Progenitor cell of endocrine pancreas (in vitro differentiated cells): Measurements from ENCODE around the gene TMEM239. TPM values are rescaled to one million over a fixed set of nuclear protein-coding genes. Genes with fewer than 3 reads are reported as not detected.

ENCODE experiments used
- DNase-seq: peaks from one replicate; pipeline ENCODE4 v3.0.0; 2021; ENCODE audit warnings: low spot score; ENCODE audit not compliant: unreplicated experiment
- H3K27ac Mint-ChIP-seq: 2 replicates; pipeline ENCODE4 v1.8.0; 2021; ENCODE audit warnings: mild to moderate bottlenecking, moderate library complexity, mixed read lengths
- H3K27me3 Mint-ChIP-seq: 2 replicates; pipeline ENCODE4 v1.8.0; 2021; ENCODE audit warnings: mixed read lengths
- H3K36me3 Mint-ChIP-seq: 2 replicates; pipeline ENCODE4 v1.8.0; 2022; ENCODE audit warnings: mixed read lengths; ENCODE audit not compliant: insufficient read depth
- H3K4me1 Mint-ChIP-seq: 2 replicates; pipeline ENCODE4 v1.8.0; 2021; ENCODE audit warnings: low read depth, mixed read lengths
- H3K4me3 Mint-ChIP-seq: 2 replicates; pipeline ENCODE4 v1.8.0; 2021; ENCODE audit warnings: low read depth, mild to moderate bottlenecking, moderate library complexity, mixed read lengths
- H3K9me3 Mint-ChIP-seq: 2 replicates; pipeline ENCODE4 v1.8.0; 2021; ENCODE audit warnings: low read depth, mixed read lengths
- total RNA-seq: library from RNA; stranded (reverse); gene quantifications from 2 replicates; pipeline ENCODE4 v1.2.1, GENCODE V29; 2021
- TF ChIP-seq, protein P1 (sequence below): fragments of 200-600 bp; sonication (generic); IDR thresholded peaks from one replicate; pipeline ENCODE4 v1.5.0; 2021; ENCODE audit warnings: antibody characterized with exemption, mild to moderate bottlenecking; ENCODE audit not compliant: unreplicated experiment

The TMEM239 gene
- total RNA-seq, 1 donor from 2014 or later: not detected

DNA sequence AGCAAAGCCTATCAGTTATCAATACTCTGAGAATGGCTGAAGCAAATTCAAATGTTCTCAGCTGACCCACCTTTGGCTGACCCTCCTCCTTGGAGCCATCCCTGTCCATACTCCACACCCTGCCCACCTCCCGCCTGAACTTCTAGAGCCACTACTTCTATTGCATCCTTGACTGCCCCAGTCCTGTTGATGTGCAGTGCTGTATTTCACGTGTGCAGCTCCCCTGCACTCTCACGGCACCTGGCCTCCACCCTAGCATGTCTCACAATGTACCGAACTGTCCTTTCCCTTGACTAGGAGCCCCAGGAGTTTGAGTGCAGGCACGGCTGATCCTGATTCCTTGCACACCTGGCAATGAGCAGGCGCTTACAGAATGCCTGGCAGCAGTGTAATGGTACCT is 22.7 kb upstream of the TMEM239 start:
- H3K9me3 Mint-ChIP-seq: no peaks in the 10 kb centered on the region
- H3K36me3 Mint-ChIP-seq: peaks cover 10% of the 10 kb centered on the region
- H3K27ac Mint-ChIP-seq: no peak overlapping the region
- TF ChIP-seq, protein P1, sequence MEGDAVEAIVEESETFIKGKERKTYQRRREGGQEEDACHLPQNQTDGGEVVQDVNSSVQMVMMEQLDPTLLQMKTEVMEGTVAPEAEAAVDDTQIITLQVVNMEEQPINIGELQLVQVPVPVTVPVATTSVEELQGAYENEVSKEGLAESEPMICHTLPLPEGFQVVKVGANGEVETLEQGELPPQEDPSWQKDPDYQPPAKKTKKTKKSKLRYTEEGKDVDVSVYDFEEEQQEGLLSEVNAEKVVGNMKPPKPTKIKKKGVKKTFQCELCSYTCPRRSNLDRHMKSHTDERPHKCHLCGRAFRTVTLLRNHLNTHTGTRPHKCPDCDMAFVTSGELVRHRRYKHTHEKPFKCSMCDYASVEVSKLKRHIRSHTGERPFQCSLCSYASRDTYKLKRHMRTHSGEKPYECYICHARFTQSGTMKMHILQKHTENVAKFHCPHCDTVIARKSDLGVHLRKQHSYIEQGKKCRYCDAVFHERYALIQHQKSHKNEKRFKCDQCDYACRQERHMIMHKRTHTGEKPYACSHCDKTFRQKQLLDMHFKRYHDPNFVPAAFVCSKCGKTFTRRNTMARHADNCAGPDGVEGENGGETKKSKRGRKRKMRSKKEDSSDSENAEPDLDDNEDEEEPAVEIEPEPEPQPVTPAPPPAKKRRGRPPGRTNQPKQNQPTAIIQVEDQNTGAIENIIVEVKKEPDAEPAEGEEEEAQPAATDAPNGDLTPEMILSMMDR: no peak
- no peak for DNase-seq
- no peak overlapping the region for H3K4me3 Mint-ChIP-seq
- H3K4me1 Mint-ChIP-seq: no peaks in the 10 kb centered on the region
- peaks cover 19% of the 10 kb centered on the region for H3K27me3 Mint-ChIP-seq

DNA sequence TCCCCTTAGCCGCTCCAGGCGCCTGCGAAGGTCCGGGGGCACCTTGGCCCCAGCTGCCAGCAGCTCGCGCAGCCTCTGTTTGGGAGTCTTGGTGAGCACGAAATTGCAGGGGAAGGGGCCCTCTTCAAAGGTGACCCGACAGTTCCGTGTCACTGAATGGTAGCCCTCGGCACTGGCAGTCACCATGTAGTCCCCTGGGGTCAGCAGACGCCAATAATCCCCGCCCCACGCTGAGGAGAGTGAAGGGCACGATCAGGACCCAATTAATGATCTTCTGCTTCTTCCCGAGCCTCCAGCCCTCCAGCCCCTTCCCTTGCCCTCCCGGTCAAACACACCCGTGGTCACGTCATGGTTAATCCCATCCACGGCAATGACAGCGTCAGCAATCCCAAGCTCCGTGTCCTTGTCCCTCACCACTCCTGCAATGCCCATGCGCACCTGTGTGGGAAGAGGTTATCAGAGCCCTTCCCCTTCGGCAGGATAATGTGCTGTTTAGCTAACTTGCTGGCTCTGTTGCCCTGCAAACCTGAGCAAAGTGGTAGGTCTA is 21.9 kb upstream of the TMEM239 start:
- Mint-ChIP-seq H3K27ac (no peak overlapping the region), H3K27me3 (peaks cover 11% of the 10 kb centered on the region), H3K36me3 (peaks cover 10% of the 10 kb centered on the region), H3K9me3 (no peaks in the 10 kb centered on the region), H3K4me1 (peaks cover 4% of the 10 kb centered on the region), H3K4me3 (no peak overlapping the region)
- DNase-seq: no peak
- TF ChIP-seq, protein P1: no peak

DNA sequence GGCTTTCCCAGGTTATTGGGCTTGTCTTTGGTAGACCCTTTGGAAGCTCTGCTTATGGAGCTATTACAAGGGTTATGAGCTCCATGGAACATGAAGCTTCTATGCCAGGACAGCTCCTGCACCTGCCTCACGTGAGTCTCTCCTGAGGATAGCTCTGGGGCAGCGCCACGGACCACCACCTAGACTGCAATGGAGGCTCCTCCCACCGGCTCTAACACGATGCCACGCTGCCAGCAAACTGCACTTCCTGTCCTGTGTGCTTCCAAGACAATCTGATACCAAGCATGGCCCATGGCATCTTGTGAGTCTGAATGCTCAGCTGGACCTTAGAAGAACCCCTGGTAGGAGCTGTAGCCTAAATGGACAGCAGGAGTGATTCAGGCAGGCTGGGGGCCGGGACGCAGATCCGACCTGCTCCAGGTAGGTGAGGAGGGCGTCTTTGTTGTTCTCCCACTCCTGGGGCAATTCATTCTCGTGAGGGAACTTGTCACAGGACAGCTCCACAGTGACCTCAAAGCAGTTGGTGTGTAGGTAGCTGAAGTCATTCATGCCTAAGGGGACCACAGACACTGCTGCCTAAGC is 21.2 kb upstream of the TMEM239 start:
- Mint-ChIP-seq H3K4me3 (no peak overlapping the region), H3K27ac (no peak overlapping the region), H3K36me3 (peaks cover 10% of the 10 kb centered on the region), H3K4me1 (peaks cover 8% of the 10 kb centered on the region), H3K9me3 (no peaks in the 10 kb centered on the region), H3K27me3 (peaks cover 7% of the 10 kb centered on the region)
- TF ChIP-seq, protein P1: no peak
- DNase-seq: no peak

DNA sequence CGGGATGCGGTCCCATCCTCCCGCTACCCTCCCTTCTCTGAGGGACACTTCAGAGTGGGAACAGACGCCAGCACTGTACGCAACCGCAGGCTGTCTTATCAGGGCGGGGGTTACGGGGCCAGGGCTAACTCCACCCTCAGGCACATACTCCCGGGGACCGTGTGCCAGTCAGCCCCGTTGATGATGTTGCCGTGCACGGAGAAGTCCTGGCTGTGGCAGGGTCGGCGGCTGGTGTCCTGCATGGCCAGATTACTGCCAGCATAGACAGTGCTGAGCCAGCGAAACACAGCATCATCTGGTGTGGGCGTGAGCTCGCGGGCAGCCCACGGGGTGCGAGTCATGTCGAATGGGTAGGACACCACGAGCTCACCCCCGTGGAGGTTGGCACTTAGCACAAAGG is 20.7 kb upstream of the TMEM239 start:
- no peak overlapping the region for H3K27ac Mint-ChIP-seq
- H3K4me3 Mint-ChIP-seq: no peak overlapping the region
- TF ChIP-seq, protein P1: no peak
- H3K9me3 Mint-ChIP-seq: no peaks in the 10 kb centered on the region
- DNase-seq: no peak
- H3K36me3 Mint-ChIP-seq: peaks cover 10% of the 10 kb centered on the region
- peaks cover 8% of the 10 kb centered on the region for H3K4me1 Mint-ChIP-seq
- peaks cover 4% of the 10 kb centered on the region for H3K27me3 Mint-ChIP-seq

DNA sequence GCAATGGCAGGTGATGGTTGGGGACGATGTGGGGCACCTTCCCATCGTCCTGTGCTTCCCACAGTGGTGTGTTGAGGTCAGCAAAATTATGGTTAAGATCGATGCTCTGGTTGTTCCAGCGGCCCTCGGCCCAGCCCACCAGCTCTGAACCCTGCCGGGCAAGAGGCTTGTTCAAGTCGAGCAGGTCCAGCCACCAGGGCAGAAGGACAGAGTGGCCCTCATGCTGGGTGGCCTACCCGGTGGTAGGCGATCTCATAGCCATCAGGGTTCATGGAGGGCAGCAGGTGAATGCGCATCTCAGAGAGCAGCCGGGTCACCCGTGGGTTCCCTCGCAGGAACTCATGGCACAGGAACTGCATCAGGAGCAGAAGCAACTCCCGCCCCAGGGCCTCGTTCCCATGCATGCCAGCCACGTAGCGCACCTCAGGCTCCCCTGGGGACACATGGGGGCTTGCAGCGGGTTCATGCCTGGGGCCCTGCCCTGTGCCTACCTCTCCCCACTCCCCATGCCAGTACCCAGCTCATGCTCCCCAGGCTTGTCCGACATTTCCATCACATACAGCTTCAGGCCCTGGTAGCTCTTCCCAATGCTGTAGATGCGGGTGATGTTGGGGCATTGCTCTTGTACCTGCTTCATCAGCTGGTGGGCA is 20.0 kb upstream of the TMEM239 start:
- no peak overlapping the region for H3K4me3 Mint-ChIP-seq
- H3K4me1 Mint-ChIP-seq: peaks cover 12% of the 10 kb centered on the region
- H3K27ac Mint-ChIP-seq: no peak overlapping the region
- TF ChIP-seq, protein P1: no peak
- DNase-seq: no peak
- H3K27me3 Mint-ChIP-seq: peaks cover 4% of the 10 kb centered on the region
- peaks cover 10% of the 10 kb centered on the region for H3K36me3 Mint-ChIP-seq
- H3K9me3 Mint-ChIP-seq: no peaks in the 10 kb centered on the region
